Effector CD4-positive, alpha-beta T cell (primary cell): ENCODE results near the gene WDR27.

Source experiments
- DNase-seq: peaks from one replicate; pipeline ENCODE4 v3.0.0-alpha.2; 2020
- total RNA-seq: gene quantifications from one replicate; lab custom pipeline; 2026; lab: John Stamatoyannopoulos, UW

WDR27 gene
- total RNA-seq = 32.5 reads per million, percentile 58 among the genes with 10 or more reads in this experiment

- DNase-seq = peak; percentile 96
Measured at GRCh38 chr6:169701954-169702839, at the start of gene WDR27, which contains the start of gene C6orf120. Gene WDR27 (minus strand): TSS chr6:169702029. CDS start chr6:169689005, 13,024 bp downstream. Gene C6orf120 (plus strand): TSS chr6:169702126. CDS start chr6:169702460, 334 bp downstream.

- DNase-seq = no peak
Measured at GRCh38 chr6:169746556-169746955, 44.7 kb upstream of the WDR27 start.

GRCh38 chr6:169745405-169745804 is 43.6 kb upstream of the WDR27 start:
- no peak for DNase-seq

GRCh38 chr6:169741344-169741743 is 39.5 kb upstream of the WDR27 start:
- DNase-seq = no peak

- DNase-seq = no peak
Measured at GRCh38 chr6:169738976-169739529, 37.2 kb upstream of the WDR27 start.

GRCh38 chr6:169738204-169738975 is 36.6 kb upstream of the WDR27 start:
- no peak for DNase-seq

GRCh38 chr6:169729961-169730360 is 28.1 kb upstream of the WDR27 start:
- no peak for DNase-seq

GRCh38 chr6:169726963-169727362 is 25.1 kb upstream of the WDR27 start:
- DNase-seq = no peak

- no peak for DNase-seq
Measured at GRCh38 chr6:169726049-169726400, 24.2 kb upstream of the WDR27 start.

GRCh38 chr6:169725125-169726048 is 23.6 kb upstream of the WDR27 start:
- peak; percentile 3 for DNase-seq

- peak; percentile 62 for DNase-seq
Measured at GRCh38 chr6:169724494-169725124, 22.8 kb upstream of the WDR27 start, which contains the start of gene PHF10. Gene PHF10 (minus strand): TSS chr6:169724500. CDS start chr6:169723931, 569 bp downstream.

- peak; percentile 26 for DNase-seq
Measured at GRCh38 chr6:169723991-169724493, 22.2 kb upstream of the WDR27 start.

GRCh38 chr6:169723200-169723909 is 21.5 kb upstream of the WDR27 start:
- DNase-seq = peak; percentile 51

- DNase-seq = peak; percentile 16
Measured at GRCh38 chr6:169722362-169723199, 20.8 kb upstream of the WDR27 start.

- no peak for DNase-seq
Measured at GRCh38 chr6:169720207-169720855, 18.5 kb upstream of the WDR27 start.

- no peak for DNase-seq
Measured at GRCh38 chr6:169719117-169719516, 17.3 kb upstream of the WDR27 start.

- DNase-seq = no peak
Measured at GRCh38 chr6:169714595-169714994, 12.8 kb upstream of the WDR27 start.

- DNase-seq = no peak
Measured at GRCh38 chr6:169714178-169714577, 12.3 kb upstream of the WDR27 start.

- no peak for DNase-seq
Measured at GRCh38 chr6:169710009-169710408, 8.2 kb upstream of the WDR27 start.
